ENCODE results near the gene SLC44A5.

- TF ChIP-seq POLR2A (IDR thresholded peaks at IDR 0.05; ENCODE audit: low read depth, low read length) (no peak), TAF1 (IDR thresholded peaks at IDR 0.05; ENCODE audit: borderline replicate concordance, low read depth, low read length) (no peak)
These were observed 109.2 kb downstream of the SLC44A5 start for GRCh38 chr1:75501577-75502295.
